Measurements from ENCODE around the gene DAP.

The DAP gene

DNA sequence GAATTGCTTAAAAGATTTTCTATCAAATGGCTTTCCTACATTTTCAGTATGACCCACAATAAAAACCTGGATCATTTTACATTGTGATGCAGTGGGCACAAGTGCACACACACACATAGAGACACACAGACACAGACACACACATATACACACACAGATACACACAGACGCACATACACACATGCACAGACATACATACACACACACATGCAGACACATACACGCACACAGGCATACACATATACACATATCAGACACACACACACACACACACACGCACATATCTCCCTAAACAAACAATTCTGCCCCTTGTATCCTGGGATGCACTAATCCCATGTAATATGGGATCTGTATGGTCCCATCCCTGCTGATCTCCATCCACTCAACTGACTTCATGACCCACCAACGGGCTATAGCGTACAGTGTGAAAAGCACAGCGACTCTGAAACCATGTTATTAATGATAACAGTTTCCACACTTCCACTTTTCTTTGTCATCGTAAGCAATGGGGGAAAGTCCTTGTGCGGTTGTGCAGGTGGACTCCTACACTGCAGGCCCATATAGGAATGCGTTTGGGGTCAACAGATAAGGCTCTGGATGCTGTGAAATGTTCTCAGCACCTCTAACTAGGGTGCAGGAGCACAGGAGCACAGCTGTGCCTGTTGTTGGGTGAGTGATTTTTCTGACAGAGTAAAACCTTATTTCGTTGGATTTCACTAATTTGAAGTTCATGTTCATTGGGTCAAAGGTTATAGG, 52.7 kb downstream of the DAP start:
- DNase-seq: no peak

DNA sequence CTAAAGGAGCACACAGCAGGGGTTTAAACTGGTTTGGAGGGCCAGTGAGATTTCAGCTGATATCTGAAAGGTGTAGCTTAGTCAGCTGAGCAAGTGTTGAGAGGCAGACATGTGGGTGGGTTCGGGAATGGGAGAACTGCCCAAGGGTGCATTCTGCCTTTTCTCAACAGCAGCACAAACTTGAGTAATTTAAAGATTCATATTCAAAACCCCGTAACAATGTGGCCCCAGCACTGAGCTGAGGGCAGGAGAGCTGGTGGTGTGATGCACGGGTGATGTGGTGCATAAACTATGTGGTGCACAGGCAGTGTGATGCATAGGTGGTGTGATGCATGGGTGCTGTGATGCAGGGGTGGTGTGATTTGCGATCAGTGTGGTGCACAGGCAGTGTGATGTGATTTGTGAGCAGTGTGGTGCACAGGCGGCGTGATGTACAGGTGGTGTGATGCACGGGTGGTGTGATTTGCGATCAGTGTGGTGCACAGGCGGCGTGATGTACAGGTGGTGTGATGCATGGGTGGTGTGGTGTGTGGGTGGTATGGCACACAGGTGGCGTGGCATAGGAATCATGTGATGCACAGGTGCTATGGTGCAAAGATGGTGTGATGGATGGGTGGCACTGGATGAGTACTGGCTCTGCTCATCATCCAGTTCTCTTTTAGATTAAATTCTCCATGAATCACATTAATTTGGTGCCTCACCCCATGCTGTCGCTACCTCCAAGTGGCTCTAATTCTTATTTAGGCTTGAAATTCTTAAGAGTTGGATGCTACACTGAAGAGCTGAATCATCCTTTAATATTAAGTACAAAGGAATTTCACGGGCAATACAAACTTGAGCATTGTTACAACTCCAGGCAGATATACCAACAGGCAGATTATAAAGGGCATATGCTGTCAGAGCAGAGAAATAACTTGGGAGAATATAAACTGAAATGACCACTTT, 53.6 kb downstream of the DAP start:
- DNase-seq: no peak

DNA sequence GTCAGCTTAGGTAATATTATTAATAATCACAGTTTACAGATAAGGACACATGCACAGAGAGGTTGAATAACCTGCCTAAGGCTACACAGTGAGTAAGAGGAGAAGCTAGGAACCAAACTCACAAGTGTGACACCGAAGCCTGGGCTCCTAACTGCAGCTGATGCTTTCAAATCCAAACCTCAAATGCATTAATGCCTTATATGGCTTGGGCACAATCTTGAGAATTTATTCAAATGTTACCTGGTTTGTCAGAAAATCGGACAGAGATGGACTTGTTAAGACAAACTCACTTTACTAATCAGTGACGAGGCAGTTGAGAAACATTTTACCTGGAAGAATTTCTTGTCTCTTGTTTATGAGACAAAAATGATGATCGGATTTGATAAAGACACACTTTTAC, 54.7 kb downstream of the DAP start:
- no peak for DNase-seq

DNA sequence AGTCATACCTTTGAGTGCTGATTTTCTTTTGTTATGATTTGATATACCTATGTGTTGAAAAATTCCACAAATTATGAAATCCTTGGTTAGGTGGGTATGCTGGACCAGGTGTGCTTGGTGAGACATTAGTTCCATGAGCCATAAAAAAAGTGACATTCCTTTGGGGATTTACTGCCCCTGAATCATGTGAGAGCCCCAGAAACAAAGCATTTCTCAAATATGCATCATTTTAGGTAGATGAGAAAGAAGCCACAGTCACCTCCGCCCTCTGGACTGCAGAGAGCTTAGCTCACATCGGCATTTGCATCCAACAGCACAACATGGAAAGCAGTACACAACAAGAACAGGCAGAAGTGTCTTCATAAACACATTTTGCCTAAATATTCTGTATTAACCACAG, 55.3 kb downstream of the DAP start:
- no peak for DNase-seq

DNA sequence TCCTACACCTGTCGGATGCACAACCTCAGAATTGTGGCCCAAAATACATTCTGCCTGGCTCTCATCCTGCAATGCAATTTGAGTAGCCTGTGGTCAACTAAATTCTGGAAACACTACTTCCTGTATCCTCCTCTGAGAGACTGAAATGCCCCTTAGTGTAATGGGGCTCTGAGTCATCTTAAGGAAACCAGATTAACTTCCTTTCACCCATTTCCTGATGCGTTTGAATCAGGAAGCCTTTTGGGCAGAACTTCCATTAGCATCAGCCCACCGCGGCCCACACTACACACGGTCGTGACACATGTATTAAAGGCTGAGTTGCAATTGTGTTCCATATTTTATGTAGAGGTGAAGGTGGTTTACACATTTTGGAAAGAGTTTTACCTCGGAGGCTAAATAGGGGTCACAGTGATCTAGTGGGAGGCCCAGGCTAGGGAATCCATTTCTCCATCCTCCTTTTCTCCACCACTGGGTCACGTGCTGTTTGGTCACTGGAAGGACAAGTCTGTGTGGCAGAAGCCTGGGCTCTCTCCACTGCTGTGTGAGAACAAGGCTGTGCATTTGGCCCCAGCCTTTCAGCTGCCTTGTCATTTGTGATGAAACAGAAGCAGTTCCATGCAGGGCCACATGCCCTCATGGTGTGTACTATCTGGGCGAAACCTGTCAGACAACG, 55.9 kb downstream of the DAP start:
- no peak for DNase-seq

DNA sequence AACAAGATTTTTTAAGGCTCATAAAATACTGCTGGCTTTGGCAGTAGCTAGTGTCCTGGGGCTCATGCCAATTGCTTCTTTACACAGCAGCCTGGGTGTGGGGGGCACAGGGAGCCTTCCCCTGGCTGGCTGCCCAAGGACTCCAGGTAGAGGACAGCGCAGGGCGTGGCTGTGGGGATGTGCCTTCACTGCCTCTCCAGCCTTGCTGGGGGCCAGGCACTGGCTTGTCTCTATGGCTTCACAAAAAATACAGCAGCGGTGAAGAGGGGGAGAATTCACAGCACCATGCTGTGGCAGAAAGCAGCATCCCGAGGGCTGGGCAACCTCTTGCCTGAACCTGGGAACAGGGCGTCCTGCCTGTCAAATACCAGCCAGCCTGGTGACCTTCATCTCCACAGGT, 57.4 kb downstream of the DAP start:
- no peak for DNase-seq

DNA sequence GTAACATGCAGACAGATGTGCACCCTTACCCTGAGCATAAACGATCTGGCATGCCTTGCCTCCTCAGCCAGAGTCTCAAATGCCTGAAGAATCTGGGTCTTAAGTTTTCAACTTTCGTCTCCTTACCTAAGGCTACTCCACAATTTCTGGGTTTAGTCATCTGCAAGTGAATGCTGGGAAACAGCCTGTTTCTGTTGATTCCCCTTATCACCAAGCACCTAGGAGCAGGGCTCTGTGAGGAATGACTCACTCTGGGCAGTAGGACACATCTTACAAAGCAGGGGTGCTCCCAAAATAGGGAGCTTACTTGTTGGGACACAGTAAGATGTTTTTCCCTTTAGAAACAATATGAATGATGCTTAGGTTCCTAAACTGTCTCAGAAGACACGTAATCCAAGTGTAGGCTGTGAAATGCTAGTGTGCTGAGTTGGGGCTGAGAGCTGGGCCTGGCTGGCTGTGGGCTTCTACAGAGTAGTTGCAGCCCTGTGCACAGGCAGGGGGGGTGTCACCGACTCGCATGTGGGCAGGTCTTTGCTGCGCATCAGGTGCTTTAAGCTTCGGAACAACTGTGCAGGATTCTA, 58.0 kb downstream of the DAP start:
- DNase-seq: no peak

DNA sequence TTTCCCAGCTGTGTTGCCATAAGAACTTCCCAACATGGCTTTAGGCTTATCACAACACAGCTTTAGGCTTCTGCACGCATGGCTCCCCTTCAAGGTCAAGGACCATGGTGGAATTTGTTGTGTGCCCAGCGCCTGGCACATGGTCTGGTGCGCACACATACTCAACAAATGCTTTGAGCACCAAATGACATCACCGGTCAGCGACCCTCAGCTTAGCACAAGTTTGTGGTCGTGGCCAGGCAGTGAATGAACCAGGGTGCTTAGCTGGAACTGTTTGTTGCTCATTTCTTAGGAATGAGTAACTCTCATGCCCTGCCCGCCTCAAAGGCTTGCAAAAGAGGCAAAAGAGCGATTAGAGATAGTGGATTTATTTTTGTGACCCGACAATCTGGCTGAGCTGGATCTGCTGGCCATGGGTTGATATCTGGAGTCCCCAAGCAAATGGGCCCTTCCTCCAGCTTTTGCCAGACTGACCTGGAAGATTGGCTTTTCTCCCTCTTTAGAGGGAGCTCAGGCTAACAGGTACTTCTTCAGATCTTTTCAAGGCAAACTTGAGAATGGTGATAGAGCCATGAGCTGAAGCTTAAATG, 58.9 kb downstream of the DAP start:
- DNase-seq: no peak

DNA sequence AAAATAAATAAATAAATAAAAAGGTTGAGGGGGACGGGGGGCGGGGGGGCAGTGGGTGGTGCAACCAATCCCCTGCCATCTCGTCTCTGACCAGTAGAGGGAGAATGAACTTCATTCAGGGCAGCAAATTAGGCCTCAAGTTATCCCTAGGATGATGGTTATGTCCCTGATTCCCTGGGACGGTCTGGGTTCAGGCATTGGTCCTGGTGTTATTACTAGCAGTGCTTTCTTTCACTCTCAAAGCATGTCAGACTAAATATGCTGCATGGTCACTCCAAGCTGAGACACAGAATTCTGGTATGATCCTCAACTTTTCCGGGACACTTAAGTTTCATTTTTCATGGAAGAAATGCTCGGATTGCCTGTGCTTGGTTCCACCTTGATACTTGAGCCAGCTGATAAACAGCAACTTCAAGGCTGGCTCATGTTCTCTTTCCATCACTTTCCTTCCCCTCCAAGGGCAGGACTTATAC, 59.4 kb downstream of the DAP start:
- DNase-seq: peak; percentile 40

DNA sequence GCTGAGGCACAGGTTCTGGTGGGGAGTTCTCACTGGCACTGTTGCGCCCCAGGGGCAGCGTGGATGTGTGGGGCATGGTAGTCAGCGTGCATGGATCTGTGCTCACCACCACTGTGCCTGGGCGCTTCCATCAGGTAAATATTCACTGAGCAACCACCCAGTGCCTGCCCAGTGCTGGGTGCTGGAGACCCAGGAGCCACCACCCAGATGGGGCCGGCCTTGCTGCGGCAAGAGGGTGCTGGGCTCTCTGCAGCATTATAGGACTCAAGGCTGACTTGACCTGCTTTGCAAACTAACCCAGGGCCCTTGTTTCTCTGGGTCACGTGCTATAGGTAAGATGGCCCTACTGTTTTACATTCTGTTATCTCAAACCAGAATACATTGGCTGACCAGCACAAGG, 60.5 kb downstream of the DAP start:
- DNase-seq: no peak

DNA sequence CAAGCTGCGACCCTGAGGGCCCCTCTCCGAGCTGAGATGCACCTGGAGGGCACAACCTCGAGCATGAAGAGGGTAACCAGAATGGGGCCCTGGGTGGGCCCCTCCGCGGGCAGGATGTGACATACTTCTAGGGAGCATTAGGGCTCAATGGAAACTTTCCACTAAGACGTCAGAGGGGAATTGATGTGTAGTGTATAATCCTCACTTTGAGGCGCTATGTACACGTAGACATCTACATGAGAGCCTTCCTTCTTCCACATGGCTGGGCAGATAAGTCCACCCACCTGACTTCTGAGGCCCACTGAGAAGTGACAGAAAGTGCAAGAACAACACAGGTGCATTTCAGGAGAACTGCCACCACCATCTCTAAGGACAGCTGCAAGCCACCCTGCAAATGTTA, 61.0 kb downstream of the DAP start:
- no peak for DNase-seq

DNA sequence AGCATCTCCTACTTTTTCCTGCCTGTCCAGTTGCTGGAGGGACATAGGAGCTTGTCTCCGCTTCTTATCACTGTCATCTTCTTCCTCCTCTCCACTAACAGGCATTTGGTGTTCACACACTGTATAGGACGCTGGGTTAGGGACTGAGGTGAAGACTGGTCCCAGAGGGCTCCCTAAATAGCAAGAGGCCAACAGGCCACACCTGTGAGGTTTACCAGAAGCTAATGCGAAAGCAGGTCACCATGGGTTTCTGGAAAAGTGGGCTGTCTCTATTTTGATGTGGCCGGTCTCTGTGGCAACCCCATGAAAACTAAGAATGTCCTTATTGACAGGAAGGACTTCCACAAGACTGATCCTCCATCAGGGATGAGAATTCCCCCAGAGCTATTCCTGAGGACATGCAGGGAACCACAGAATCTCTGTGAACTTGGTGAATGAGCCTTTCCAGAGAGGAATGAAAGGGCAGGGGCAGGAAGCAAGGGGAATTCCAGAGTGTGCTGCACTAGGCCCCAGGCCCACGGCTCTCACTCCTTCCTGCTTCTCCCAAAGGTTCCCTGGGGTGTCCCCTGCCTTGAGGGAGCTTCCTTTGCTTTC, 61.7 kb downstream of the DAP start:
- no peak for DNase-seq

DNA sequence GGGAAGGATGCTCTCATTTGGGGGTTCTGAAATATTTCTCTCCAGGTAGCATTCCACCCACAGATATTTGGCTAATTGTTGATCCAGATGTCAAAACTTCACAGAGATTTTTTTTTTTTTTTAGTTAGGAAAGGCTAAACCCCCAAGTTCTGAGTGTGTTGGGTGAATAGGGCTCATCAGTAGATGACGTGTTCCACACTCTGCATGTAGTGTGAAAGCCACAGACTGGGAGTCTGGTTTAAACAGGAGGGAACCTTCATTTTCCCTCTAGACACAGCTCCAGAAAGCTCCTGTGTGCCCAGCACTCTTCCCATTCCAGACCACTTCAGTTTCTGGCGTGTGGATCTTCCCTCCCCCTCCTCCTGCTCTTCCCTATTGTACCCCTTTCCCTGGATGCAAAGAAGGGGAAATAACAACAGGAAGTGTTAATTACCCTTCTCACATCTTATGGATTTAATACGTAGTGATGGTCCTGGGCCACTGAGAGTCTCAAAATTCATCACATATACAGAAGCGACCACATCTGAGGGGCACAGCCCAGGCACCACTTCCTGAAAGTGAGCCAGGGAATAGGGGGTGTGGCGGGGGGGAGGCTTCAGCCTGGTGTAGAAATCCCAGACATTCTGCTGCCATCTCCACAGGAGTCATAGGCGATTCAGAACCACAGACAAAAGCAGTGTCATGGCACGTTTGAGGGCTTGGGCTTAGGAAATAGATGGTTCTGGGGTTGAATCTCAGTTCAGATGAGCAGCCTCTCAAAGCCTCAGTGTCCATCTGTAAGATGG, 65.1 kb downstream of the DAP start:
- DNase-seq: no peak

DNA sequence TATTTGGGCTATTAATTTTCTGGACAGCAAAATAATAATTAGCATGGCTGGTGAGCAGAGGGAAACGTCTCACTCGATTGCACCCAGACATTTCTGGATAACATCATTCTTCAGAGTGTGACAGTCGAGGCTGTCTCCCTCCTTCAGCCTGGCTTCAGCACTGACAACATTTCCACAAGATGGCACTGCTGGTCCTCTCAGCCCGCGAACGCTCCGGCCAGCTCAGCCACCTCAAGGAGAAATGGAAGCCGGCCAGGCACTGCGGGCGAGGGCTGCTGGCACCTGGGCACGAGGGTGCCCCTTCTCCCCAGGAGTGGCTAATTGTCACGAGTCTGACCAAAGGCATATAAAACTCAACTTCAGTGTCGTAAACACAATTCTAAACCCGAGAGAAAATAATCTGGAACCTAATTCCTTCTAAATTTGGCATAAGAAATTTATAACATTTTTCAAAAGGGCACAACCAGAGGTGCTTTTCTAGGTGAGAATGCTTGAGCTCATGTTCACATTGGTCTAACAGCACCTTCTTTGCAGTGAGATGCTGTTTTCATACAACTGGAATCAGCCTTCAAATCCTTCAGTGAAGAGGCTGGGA, 65.9 kb downstream of the DAP start:
- no peak for DNase-seq

DNA sequence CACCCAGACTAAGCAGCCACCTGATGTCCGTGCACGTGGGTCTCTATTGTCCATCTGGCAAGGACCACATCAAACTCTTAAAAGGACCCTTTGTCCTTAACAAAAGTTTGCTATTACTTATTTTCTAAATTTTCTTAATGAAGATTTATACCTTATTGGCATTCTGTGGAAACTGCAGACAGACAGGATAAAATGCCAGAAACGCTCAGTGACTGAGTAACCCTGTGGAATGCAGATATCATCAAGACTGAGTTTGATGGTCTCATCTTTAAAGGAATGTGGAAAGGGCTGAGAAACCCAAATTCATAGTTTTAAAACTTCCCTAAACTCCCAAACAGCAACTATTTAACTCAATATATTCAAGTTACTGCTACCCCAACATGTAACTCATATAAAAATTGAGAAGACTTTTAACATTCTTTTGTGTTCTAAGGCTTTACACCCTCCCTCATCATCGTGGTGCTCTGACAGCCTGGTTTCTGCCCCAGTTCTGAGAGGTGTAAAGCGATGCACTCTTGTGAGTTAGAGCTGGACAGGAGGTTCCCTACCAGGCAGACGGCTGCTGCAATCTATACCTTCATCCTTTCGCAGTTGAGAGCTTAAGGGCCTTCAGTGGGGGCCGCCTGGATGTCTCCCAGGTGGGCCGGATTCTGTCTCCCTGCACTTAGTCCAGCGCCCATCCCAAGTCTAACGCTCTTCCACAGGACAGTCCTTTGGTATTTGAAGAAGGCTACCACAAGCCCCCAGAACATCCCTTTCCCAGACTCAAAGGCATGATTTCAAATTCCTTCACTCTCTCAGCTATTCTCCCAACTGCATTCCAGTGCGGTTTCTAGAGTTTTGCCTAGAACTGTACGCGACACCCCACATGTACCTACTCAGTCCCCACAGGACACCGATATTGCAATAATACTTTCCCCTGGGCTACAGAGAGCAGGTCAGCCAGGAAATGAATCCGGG, 68.9 kb downstream of the DAP start:
- DNase-seq: no peak

DNA sequence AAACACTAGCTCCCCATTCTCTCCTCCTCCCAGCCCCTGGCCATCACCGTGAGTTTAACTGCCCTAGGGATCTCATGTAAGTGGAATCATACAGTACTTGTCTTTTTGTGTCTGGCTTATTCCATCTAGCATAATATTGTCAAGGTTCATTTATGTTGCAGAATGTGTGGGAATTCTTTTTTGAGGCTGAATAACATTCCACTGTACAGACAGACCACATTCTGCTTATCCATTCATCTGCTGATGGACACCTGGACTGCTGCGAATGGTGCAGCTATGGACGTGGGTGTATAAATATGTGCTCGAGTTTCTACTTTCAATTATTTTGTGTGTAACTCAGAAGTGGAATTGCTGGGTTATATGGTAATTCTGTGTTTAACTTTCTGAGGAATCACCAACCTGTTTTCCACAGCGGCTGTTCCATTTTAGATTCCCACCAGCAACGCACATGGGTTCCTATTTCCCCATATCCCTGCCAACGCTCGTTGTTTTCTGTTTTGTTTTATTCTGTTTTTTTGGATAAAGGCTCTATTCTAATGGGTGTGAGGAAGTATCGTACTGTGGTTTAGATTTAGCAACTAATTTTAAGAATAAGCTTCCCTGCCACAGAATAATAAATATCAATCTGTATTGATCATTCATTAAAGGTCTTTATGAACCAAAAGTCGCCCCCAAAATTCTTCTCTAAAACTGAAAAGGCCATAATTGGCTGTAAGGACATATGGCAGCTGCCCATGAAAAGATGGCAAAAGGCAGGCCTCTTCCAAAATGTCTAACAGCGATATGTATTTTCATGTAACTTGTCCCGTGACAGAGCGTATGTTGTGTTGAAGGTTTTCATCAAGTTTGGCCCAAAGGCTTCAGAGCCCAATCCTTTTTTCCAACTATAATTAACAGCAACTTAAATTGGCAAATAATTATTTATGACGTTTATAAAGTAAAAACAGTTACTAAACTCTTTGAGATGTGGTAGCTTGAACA, 70.3 kb downstream of the DAP start:
- no peak for DNase-seq

DNA sequence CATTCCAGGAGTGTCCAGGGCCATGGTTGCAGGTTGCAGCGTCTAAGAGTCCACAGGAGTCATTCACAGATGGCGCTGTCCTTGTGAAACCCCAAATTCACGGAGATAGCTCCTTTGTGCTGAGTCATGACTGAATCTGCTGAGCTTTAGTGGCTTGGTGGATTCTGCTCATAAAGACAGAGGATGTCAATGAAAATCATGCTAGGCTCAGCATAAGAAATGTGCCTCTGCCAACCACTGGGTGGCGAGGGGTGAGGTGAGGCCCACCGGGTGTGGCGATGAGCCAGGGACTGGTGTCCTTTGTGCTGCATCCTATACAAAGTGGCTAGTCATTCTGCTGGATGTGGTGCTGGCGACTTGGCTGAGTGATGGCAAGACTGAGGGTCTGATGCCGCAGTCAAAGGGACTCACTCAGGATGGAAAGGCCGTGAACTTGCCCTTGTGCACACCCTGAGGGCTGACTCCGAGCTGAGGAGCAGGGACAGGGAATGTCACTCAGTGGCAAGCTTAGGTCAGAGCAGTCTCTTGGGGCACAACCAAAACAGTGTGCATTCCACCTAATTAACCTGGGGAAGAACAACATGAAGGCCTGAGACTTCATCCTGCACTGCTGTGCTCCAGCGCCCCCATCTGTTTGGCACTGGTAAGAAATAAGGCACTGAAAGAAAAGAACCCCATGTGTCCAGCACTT, 71.5 kb downstream of the DAP start:
- no peak for DNase-seq

DNA sequence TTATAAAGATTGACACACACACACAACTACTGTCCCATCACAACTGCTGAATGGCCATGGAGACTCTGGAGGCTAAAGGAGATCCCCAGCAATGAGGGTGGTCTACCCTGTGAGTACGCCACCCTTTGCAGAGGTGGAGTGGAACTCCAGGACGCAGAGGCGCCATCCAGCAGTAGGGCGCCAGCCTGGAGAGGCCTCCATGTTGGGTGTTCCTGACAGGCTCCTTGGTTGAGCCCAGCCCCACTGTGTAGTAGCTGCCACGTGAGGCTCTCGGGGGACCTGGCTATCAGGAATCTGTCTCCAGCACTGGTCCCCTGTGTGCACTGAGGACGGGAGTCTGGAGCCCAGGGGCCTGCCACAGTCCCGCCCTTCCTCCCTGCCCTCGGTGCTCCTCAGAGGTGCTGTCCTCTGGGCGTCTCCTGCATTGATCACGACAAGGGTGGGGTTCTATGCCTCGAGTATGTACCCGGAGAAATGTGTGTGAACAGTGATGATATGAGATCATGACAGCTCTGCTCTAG, 72.3 kb downstream of the DAP start:
- DNase-seq: no peak
